GM12878 (cell line): ENCODE results near the gene SACM1L.

Source experiments
- BHLHE40 ChIP-seq, 2 experiments: fragments of 450-650 bp in 1 of 2; IDR thresholded peaks; 2 replicates each; pipeline ENCODE4 v1.6.1; 2011 to 2017; ENCODE audit warnings: low read depth in 2 of 2, borderline replicate concordance in 1 of 2, improper control_type of control experiment in 1 of 2, low read length in 1 of 2, mild to moderate bottlenecking in 1 of 2
- EZH2 ChIP-seq: IDR thresholded peaks from 2 replicates; pipeline ENCODE4 v1.6.1; 2012; ENCODE audit warnings: low read depth, mild to moderate bottlenecking, control low read depth, inconsistent platforms, low read length, borderline replicate concordance; ENCODE audit not compliant: control insufficient read depth
- FOXM1 ChIP-seq: IDR thresholded peaks from 2 replicates; pipeline ENCODE4 v1.6.1; 2012; ENCODE audit warnings: low read depth, mild to moderate bottlenecking, inconsistent platforms, low read length, moderate library complexity
- JUND ChIP-seq: IDR thresholded peaks from 2 replicates; pipeline ENCODE4 v1.6.1; 2012; ENCODE audit warnings: low read depth, mild to moderate bottlenecking, low read length, improper control_type of control experiment, moderate library complexity
- PKNOX1 ChIP-seq: fragments of 450-650 bp; IDR thresholded peaks from 2 replicates; pipeline ENCODE4 v1.6.1; 2016; ENCODE audit warnings: mild to moderate bottlenecking
- TAF1 ChIP-seq: IDR thresholded peaks from 2 replicates; pipeline ENCODE4 v1.6.1; 2011; ENCODE audit warnings: mild to moderate bottlenecking, low read depth, low read length, borderline replicate concordance
- ZBED1 ChIP-seq: IDR thresholded peaks from 2 replicates; pipeline ENCODE4 v1.6.1; 2016; ENCODE audit warnings: borderline replicate concordance
- ZNF384 ChIP-seq: IDR thresholded peaks from 2 replicates; pipeline ENCODE4 v1.6.1; 2012; ENCODE audit warnings: low read depth, mild to moderate bottlenecking, low read length, improper control_type of control experiment, borderline replicate concordance
- TF ChIP-seq, protein P1 (sequence below), 3 experiments: IDR thresholded peaks in 2 of 3; conservative IDR thresholded peaks in 1 of 3; 2 replicates each; pipeline ENCODE4 v1.5.1; 2011; ENCODE audit warnings: low read depth in 3 of 3, low read length in 3 of 3, mild to moderate bottlenecking in 3 of 3, control low read depth in 2 of 3, moderate library complexity in 2 of 3, inconsistent platforms in 1 of 3, mixed read lengths in 1 of 3; ENCODE audit not compliant: control insufficient read depth in 2 of 3, insufficient read depth in 1 of 3; ENCODE audit errors: extremely low read depth in 1 of 3
- TF ChIP-seq, protein P2 (sequence below): IDR thresholded peaks from 2 replicates; pipeline ENCODE4 v1.6.1; 2011; ENCODE audit warnings: borderline replicate concordance, low read depth, mild to moderate bottlenecking, moderate library complexity, mixed read lengths, low read length; ENCODE audit not compliant: insufficient read depth; ENCODE audit errors: extremely low read length

DNA sequence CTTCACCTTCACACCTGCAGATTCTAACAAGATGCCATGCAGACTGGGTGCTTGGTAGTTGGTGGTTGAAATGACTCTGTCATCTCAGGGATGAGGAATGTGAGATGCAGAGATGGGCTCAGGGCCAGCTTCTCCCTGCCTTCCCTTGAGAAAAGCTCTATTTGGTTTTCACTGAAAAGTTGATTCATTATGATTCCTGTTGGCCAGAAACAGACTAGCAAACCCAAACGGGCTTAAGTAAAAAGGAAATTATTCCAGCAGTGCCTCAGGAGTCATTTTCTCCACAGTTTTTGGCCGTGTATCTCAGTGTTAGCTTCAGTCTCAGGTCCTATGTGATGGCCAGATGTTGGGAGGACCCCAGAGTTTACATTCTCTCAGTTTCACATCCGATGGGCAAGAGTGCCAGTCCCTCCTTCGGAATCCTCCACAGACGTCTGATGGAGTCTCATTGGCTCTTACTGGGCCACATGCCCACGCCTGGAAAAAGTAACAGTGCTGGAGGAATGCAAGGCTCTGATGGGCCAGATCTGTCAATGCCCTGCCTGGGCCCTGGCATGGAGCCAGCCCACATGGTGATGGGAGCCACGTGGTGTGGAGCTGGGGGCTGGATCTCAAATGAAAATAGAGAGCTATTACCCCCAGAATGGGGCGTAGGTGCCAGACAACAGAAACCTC lies 22.3 kb upstream of the SACM1L start:
- TF ChIP-seq, protein P1, sequence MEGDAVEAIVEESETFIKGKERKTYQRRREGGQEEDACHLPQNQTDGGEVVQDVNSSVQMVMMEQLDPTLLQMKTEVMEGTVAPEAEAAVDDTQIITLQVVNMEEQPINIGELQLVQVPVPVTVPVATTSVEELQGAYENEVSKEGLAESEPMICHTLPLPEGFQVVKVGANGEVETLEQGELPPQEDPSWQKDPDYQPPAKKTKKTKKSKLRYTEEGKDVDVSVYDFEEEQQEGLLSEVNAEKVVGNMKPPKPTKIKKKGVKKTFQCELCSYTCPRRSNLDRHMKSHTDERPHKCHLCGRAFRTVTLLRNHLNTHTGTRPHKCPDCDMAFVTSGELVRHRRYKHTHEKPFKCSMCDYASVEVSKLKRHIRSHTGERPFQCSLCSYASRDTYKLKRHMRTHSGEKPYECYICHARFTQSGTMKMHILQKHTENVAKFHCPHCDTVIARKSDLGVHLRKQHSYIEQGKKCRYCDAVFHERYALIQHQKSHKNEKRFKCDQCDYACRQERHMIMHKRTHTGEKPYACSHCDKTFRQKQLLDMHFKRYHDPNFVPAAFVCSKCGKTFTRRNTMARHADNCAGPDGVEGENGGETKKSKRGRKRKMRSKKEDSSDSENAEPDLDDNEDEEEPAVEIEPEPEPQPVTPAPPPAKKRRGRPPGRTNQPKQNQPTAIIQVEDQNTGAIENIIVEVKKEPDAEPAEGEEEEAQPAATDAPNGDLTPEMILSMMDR (IDR thresholded peaks at IDR 0.05 in 2 of 3, conservative IDR thresholded peaks at IDR 0.05 in 1 of 3; ENCODE audit: control insufficient read depth in 2 of 3, extremely low read depth in 1 of 3, insufficient read depth in 1 of 3, low read depth in 3 of 3, low read length in 3 of 3), result no peak
- TF ChIP-seq ZBED1, result no peak
- no peak for TF ChIP-seq JUND
- TF ChIP-seq, protein P2, sequence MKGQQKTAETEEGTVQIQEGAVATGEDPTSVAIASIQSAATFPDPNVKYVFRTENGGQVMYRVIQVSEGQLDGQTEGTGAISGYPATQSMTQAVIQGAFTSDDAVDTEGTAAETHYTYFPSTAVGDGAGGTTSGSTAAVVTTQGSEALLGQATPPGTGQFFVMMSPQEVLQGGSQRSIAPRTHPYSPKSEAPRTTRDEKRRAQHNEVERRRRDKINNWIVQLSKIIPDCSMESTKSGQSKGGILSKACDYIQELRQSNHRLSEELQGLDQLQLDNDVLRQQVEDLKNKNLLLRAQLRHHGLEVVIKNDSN, result no peak
- TF ChIP-seq ZNF384, result no peak
- no peak for TF ChIP-seq EZH2
- TF ChIP-seq FOXM1, result no peak
- TF ChIP-seq PKNOX1, result no peak
- no peak for TF ChIP-seq BHLHE40 (IDR thresholded peaks at IDR 0.05; ENCODE audit: borderline replicate concordance in 1 of 2, low read depth in 2 of 2, low read length in 1 of 2)
- TF ChIP-seq TAF1, result no peak
